IMR-90 (cell line): ENCODE data around the gene RELN. TPM values are rescaled to one million over a fixed set of nuclear protein-coding genes. Genes with fewer than 3 reads are reported as not detected.

ENCODE experiments used
- MAZ ChIP-seq: IDR thresholded peaks from 2 replicates; pipeline ENCODE4 v1.6.1; 2012; ENCODE audit warnings: low read depth, mild to moderate bottlenecking, low read length, improper control_type of control experiment, moderate library complexity, borderline replicate concordance
- USF2 ChIP-seq: fragments of 150-350 bp; IDR thresholded peaks from 2 replicates; pipeline ENCODE4 v1.6.1; 2017; ENCODE audit warnings: mild to moderate bottlenecking, antibody characterized with exemption, low read length, low read depth
- polyA plus RNA-seq, 3 experiments: library from polyadenylated mRNA; depleted of rRNA; stranded (reverse); fragments of >200 nt; gene quantifications; 2 replicates each; pipeline ENCODE4 v1.2.3, GENCODE V29; 2012; ENCODE audit warnings: low replicate concordance in 1 of 3
- total RNA-seq: library from RNA; depleted of rRNA; stranded (reverse); fragments of >200 nt; gene quantifications from 2 replicates; pipeline ENCODE4 v1.2.3, GENCODE V29; 2012

RELN gene
- total and polyA plus RNA-seq, 2 of the 4 experiments (the other 2 are of a cell fraction), result 14.7 to 23.7 TPM

GRCh38 chr7:103660455-103661371 lies 328.7 kb downstream of the RELN start (continued):
- TF ChIP-seq USF2 (peak; percentile 41; the same call in 1 of the 2 replicates), MAZ (no peak)
